Inferior parietal cortex (tissue), 1 donor: ENCODE data around the gene FAM174B.

ENCODE experiments used
- DNase-seq: peaks from one replicate; pipeline ENCODE4 v3.0.0-alpha.2; 2016; ENCODE audit errors: extremely low spot score

FAM174B gene

DNA sequence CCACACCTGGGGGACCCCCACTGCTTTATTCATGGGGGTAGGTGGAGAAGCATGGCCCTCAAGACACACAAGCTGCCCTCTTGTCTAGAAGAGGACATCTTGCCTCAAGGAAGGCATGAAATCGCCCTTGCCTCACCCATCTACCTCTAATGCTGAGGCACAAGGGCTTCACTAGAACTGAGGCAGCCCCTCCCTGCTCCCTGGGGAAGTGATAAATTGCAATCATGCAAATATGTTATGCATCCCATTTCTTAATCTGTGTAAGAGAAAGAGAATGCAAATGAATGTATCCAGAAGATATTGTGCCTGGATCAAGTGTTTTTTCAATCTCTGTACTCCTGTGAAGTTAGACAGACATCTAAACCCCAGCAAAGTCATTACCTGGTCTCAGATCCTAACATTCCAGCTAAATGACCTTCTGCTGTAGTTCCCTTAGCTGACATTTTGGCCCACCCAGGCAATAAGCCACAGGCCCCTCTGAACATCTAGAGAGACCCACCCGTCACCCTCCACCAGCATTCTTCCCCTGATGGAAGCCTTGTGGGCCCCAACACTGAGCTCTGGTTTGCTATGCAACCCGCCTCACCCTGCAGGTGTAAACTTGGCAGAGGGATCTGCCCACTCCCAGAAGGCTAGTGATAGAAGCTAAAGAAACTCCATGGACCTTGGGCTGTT is 53.8 kb downstream of the FAM174B start:
- DNase-seq: no peak

DNA sequence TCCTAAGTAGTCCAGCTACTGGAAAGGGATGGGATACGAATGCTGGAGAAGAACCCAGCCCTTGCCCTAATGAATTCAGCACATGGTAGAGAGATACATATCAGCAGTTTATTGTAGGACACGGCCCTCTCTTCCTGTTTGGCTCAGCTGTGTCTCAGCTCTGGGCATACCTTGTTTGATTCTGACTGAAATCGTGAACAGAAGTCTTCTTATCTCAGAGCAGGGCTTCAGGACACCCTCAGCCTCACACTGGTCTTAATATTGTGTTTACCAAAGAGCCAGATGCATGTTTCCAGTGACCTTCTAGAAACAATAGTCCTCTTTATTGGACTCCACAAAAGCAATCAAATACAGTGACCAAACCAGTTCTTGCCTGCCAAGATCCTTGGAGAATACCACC is 54.7 kb downstream of the FAM174B start:
- peak; percentile 47 for DNase-seq

DNA sequence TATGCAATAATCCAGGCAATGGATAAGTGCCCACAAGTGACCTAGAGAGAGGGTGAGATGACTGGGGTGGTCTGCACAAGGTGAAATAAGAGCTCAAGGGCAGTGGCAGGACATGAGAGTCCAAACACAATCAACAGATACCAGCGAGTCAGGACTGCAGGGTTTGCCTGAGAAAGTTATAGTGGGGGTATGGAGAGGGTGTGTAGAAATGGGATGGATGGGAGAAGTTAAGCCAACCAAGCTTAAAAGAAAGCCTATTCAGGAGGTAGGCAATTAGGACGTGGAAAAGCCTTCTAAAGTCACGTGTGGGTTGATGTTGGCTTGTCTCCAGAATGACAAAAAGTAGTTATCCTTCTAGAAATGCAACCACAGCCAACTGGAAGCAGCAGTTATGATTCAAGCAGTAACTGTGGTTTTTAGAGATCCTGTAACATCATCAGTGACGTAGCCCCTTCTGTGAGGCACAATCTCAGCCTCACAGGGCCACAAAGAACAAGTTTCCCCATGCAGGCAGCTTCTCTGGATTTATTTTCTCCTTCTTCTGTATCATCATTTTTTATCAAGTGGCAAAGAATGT is 56.1 kb downstream of the FAM174B start:
- no peak for DNase-seq

DNA sequence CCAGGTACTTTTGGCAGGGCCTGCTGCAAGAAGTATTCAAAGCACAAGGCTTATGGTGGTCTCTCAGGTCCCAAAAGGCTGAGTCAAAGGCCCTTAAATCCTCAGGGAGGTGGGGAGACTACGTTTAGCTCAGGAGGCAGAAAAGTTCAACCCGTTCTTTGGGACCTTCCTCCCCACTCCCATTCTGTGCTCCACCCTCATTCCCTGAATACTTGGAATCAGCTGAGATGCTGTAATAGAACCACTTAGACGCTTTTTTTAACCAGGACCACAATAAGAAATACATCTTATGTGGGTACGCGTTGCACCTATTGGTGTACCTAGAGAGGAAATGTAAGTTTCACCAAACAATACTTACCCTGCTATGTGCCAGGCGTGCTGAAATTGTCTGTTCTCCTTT is 58.0 kb downstream of the FAM174B start:
- DNase-seq: no peak

DNA sequence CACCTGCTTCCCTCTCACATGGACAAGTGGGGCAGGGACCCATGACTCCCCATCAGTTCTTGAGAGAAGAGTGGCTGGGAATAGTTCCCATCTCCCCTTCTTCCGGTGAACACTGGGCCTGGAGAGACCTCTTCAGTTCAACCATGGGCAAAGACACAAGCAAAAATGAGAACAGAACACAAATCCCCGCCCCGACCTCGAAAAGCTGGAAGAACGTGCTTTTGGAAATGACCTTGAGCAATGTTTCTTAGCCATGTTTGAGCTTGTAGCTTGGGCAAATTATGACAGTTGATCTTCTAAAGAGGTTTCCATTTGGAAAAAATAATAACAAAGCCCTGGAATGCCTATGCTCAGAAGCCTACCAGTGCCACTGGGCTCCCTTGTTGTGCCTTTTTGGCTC is 59.0 kb downstream of the FAM174B start:
- no peak for DNase-seq

DNA sequence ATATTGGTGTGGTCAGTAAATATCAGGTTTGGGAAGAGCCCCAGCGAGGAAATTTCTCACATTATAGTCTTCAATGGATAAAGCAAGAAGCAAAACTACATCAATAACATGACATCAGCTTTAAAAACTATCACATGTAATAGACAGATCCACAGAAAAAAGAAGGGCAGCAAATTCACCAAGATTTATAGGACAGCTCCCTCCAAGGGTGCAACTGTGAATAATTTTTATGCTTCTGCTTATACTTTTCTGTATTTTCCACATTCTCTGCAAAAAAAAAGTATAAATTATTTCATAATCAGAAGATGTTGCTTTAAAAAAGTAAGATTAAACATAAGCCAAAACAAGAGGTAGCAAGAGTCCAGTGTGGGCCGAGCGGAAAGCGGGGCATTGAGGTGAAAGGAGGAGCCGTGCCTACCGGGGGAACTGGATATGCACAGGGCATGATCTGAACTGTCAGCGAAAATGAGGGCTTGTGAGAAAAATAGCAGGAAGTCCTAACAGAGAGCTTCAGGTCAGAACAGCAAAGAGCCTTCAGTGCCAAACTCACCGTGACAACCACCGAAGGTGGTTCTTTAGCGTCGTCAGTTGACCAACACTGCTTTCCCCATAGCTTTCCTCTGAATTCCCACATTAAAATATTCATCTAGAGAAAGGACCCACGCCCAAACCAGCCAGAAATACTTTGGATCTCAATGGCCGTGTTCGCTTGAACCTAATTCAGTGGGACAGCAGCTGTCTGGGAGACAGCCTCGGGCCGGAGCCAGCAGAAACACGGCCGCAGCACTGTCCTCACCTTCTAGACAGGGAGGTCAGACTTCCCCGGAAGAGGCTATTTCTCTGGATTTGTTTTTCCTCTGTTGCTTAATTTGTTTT is 59.8 kb downstream of the FAM174B start:
- DNase-seq: no peak

DNA sequence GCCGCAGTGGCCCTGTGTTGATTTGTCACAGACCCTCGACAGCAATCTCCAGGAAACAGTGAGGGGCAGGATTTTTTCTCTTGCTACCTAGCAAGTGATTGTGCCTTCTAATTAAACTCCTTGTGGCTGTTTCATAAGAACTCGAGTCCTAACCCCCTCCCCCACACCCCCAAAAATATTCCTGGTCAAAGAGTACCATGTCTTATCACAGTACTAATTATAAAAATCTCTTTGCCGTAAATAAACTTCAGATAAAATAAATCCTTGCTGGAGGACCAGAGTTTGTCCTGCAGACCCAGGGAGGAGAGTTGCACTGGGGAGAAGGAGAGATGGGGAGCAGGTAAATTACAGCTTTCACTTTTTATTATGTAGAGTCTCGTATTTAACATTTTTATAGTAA is 64.3 kb downstream of the FAM174B start:
- DNase-seq: no peak

DNA sequence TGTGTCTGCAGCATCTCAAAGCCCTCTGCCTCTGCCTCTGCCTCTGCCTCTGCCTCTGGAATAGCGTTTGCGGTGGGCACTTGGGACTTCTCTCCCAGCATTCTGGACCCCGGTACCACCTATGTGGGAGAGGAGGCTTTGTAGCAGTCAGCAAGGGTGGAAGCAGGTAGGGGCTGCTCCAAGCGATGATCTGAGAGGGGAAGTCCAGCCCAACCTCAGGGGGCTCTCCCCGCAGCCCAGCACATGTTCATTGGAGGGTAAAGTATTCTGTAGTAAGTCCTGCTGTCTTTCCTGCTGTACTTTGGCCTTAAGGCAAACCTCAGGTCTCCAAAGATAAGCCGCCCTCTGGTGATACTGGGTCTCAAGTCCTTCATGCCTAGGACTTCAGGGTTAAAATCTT is 68.6 kb downstream of the FAM174B start:
- DNase-seq: no peak

DNA sequence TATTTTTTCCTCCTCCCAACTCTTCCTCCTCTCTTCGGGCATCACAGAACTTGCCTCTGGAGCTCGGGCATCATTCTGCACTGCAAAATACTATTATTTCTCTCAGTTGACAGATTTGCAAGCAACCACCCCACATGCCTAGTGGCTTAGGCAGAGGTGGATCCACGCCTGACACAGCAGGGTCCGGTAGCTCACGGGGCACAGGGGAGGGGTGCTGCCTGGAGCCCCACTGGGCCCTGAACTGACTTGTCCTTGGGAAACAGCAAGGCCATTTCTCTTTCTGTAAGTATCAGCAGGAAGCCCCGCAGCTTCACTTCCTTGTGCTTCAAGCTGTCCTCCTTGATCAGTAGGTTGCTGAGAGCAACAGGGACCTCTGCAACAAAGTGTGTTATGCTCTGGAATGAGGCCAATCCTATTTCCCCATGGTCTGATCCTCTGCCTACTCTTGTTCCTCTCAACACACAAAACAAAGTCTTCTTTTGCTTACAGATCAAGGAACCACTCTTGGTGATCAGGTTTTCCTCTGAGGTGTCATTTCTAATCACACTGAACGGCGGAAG is 69.1 kb downstream of the FAM174B start:
- DNase-seq: no peak

DNA sequence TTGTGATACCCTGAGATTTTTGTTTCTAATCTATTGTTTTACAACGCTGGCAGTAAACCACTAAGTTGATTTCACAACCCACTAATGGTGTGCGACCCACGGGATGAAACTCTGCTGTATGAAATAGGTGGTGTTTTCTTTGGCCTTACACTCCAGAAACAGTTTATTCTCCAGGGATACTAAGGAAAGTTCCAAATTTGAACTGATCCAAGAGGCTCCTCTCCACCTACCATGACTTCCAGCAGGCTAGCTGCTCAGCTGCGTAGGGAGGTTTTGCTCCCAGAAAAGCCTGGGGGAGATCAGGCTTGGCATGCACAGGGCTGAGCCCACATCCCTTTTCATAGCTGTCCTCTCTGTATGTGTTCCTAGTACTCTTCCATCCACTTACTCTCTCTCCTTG is 71.5 kb downstream of the FAM174B start:
- no peak for DNase-seq

DNA sequence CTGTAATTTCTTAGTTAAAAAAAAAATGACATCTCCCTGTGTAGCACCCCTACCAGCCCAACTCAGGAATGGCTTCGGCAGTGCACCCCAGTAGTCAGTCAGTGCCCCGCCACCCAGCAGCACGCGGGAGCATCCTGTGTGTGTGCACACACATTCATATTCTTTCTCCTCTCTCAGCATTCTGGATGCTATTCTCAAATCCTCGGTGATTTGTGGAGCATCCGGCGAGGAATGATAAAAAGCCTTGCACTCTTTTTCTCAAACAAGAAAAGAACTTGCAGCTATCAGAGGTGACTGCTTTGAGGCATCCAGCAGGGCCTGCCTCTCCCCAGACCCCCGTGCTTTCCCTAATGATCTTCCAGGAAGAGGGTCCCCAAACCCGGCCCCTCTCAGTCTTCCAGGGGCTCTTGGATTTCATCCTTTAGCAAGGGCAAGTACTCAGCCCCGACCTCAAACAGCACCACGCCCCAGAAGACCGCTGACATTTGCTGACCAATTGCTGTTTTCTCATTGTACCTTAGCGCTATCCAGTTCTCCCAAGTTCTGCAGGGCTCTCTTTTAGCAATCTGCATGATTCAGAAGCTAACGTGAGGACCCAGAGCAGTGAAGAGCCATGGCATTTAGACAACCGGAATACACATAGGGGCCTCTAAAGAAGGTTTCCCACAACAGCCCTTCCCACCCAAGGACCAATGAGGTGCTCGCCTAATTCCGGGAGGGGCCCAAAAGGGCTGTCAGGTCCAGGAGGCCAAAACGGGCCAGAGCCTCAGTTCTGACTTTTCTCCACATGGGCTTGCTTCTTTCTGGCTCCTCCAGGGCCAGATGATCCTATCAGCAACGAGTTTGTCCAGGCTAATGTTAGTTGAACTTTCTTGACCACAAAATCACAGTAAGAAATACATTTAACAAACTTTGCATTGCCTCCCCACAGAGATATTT is 72.2 kb downstream of the FAM174B start:
- no peak for DNase-seq

DNA sequence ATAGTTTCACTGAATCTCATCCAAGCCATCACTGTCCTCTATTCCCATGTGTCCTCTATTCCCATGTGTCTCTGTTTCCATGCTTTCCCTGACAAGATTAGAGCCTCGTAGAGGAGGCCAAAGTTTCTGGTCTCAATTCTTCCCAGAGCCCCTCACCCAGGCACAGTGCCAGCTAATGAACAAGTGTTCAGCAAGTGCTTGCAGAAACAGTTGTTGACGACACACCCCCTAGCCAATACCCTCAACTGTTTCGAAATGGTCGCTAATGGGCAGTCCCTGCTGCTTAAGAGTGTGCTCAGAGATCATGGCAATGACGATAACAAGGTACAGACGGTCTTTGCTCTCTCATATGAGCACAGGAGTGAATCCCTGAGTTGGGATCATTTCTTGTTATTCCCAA is 73.4 kb downstream of the FAM174B start:
- no peak for DNase-seq

DNA sequence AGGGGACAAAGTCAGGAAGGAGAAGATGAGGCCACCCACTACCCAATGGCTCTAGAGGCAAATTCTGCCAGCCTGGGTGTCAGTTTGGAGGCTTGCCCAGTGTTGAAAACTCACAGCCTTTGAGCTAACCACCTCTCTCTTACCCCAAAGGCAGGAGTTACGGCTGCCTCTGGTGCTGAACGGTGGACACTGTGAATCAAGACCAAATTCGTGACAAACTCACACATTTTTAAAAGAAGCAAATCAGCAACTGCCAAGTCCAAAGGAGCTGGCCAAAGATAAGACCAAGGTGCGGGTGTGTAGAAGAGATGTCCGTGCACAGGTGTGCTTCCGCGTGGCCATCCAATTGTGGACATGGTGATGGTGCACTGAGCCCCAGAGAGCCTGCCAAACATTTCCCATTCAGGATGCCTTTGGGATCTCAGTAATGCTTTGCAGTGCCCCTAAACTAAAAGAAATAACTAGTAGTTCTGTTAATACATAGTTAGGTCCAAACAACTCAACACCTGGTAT is 74.6 kb downstream of the FAM174B start:
- no peak for DNase-seq

DNA sequence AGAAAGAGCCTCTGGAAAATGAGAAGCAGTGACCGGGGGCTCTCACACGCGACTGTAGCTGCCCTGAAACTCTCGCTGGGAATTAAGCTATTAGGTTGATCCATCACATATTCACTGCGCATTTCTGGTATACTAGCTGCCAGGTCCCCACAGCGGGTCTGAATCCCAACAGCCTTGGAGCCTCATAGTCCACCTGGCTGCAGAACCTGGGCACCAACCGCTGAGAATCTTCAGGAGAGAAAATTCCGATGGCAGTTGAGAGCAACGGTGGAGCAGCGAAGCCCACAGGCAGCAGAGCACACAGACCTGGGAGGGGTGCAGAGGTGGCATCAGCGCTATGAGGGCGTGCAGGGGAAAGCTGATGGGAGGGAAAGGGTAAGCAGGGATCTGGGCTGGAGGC is 75.1 kb downstream of the FAM174B start:
- no peak for DNase-seq

DNA sequence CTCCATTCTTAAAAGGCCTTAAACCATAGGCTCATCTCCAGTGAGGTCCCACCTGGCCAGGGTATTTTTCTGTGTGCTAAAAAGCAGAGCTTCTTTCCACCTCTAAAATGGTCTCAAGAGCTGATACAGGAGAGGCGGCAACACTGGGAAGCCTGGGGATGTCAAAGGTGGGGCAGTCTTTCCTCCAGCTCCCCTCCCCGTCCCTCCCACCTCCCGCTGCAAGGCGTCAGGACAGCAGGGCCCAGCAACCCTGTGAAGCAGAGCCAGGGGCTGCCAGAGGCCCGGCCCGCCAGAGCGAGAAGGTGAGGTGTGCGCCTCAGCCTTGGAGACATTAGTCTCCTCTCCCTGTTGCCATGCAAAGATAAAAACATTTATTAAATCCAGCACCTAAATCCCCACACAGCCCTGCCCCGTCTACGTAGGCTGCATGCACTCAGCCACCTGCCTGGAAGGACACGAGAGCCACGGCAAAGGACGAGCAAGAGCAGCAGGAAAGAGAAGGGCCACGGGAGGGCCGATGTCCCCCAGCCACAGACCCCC is 75.6 kb downstream of the FAM174B start:
- DNase-seq: no peak

DNA sequence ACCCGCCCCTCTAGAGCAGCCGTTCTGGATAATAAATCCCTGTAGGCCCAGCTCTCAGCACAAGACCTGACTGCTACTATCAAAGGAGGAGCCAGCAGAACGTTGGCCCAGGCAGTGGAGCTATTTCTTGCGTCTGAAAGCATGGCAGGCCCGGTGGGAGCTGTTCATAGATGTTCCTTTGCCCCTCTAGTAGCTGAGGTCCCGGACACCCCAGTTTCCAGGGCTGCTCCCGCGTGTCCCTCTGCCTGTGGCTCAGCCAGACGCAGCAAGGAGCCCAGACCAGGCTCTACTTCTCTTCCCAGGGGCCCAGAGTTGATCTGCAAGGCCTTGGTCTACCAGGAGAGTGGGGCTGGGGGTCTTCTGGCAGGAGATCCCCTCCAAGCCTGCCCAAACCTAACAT is 76.1 kb downstream of the FAM174B start:
- no peak for DNase-seq

DNA sequence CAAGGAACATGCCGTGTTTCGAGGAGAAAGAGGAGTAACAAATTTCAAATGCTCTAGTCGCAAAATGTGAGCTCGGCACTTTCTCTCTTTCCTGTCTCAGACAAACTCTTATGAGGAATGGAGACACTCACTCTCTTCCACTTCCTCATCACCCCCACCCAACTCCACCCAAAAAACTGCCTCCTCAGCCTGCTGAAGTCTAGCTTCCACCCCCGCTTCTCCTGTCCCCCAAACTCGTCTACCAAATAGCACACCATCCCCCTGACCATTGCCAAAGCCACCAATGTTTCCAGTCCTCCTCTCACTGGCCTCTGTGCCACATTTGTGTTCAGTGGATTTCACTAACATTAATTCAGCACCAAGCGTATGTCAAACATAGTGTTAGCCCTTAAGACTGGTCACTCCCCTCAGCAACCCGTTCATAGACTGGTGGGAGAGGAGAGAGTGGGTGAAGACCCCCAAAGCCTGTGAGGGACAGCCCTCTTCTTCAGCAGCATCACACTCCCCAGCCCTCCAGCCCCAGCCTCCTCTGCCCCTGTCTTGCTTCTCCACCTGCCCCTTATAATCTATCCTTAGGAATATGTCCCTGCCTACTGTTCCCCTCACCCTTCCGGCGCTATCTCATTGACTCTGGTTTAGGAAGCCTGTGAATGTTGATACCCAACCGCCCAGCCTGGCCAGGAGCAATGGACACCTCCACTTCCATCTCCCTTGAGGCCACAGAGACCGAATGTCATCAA is 77.3 kb downstream of the FAM174B start:
- DNase-seq: no peak

DNA sequence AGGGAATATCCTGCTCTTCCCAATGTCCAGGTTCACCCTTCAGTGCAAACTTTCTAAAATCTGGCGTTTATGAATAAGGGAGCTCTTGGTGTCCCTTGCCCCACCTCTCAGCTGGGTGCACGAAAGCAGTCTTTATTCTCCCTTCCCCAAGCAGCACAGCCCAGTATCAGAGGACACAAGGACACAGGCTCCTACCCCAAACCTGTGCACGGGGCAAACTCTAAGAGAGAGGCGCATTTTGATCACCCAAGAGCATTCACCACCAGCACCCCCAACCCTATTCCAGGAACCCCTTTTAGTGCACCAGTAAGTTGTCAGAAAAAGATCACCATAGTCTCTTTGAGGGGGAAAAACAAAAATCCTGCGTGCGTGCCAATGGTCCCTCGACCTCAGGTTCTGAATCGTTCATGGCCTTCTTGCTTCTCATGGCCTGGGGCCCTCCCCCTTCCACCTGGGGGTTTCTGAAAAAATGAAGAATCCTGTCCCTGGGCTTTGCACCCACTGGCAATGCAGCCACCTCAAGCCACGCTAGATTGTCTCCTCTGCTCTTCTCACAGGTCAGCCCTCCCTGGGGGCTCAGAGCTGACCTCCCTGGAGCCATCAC is 78.9 kb downstream of the FAM174B start:
- no peak for DNase-seq

DNA sequence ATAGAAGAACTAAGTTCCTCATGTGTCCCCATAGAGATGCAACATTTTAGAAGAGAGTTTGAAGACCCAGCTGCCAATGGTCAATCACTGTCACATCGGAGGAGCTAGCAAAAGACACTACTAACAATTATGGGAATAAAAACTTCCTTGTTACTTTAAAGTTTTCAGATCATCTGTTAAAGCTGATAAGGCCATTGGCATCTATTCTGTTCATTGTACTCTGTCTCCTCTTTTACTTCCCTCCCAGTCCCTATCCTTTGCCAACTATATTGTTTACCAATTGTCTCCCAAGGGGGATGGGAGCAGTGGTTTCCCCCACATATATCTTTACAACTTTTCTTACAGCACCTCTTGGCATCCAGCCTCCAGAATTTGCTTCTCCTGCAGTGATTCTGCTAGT is 81.0 kb downstream of the FAM174B start:
- no peak for DNase-seq

DNA sequence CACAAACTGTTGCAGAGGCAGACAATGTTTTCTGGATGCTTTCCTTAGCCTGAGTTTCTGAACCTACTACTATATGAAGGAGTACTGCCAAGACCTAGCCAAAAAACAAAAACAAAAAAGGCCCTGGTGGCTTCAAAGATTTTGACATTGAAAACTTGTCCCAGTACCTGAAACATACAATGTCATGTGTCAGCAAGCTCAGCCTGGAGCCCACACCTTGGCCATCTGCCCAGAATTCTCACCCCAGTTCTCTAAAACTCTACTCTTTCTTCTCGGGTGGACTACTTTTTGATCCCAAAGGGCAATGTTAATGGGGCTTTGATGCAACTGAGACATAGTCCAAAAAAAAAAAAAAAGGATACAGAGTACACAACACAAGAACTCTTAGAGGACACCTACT is 81.4 kb downstream of the FAM174B start:
- no peak for DNase-seq
